PFSK-1 (cell line): ENCODE measurements around the gene HAGH.

Source experiments
- POLR2AphosphoS5 ChIP-seq: IDR thresholded peaks from 2 replicates; pipeline ENCODE4 v1.6.1; 2012; ENCODE audit warnings: low read depth, mild to moderate bottlenecking, control low read depth, low read length, moderate library complexity
- SIN3A ChIP-seq: IDR thresholded peaks from 2 replicates; pipeline ENCODE4 v1.6.1; 2012; ENCODE audit warnings: mild to moderate bottlenecking, low read length, moderate library complexity, borderline replicate concordance; ENCODE audit not compliant: insufficient read depth

DNA sequence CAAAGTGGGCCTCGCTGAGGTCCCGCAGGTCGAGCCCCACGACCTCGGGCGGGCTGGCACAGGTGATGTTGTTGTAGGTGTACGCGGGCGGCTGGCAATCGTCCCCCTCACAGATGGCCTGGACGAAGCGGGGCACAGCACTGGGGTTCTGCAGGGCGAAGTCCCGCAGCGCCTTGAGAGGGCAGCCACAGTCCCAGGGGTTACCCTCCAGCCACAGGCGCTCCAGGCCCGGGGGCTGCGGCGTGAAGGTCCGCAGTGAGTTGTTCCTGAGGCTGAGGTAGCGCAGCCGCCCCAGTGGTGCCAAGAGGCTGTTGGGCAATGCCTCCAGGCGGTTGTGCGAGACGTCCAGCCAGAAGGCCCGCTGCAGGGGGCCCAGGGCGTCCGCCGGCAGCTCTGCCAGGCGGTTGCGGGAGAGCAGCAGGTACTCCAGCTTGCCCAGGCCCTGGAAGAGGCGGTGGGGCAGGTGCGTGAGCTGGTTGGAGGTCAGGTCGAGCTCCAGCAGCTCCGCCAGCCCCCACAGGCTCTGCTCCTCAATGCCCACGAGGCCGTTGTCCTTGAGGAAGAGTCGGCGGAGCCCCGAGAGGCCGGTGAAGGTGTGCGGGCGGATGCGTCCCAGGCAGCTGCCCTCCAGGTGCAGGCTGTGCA, 35.9 kb downstream of the HAGH start:
- TF ChIP-seq POLR2AphosphoS5 (no peak), SIN3A (no peak)
